Measurements from ENCODE around the gene NEK7.

GRCh38 chr1:198191117-198191516 is 34.3 kb downstream of the NEK7 start:
- no peak for TF ChIP-seq POLR2AphosphoS5 (IDR thresholded peaks at IDR 0.05; ENCODE audit: low read depth, low read length)
- no peak for TF ChIP-seq EP300 (IDR thresholded peaks at IDR 0.05; ENCODE audit: borderline replicate concordance in 1 of 2, low read depth in 2 of 2, low read length in 2 of 2)
- TF ChIP-seq POLR2A (IDR thresholded peaks at IDR 0.05; ENCODE audit: control extremely low read depth in 1 of 2, low read depth in 2 of 2, low read length in 2 of 2): no peak
- no peak for TF ChIP-seq JUN (IDR thresholded peaks at IDR 0.05; ENCODE audit: low read depth, low read length)
- no peak for TF ChIP-seq YY1 (IDR thresholded peaks at IDR 0.05; ENCODE audit: low read depth, low read length)

All from H1 (cell line).